Measurements from ENCODE around the gene CLEC16A. TPM values are rescaled to one million over a fixed set of nuclear protein-coding genes. Genes with fewer than 3 reads are reported as not detected.

Gene CLEC16A
- total and polyA plus RNA-seq, 3 experiments from 2014 or later, result 18.6 to 38.2 (median 38.1) TPM

DNA sequence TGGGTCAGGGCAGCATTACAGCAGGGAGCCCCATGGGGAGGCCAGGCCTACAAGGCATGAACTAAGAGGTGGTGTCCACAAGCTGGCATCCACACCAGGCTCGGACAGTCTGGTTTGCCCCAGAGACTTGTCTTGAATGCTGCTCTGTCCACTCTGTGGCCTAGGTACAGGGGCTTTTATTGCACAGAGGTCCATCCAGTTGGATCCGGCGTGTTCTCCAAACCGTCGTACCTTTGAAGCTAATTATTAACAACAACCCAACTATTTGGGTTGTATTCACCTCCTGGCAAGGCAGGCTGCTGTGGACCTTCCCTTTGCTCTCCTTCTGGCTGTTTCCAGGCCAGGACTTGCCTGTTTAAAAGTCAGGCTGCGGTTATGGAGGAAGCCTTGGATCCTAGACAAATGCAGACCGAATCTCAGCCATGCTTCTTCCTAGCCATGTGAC is 123.4 kb downstream of the CLEC16A start:
- DNase-seq, result no peak
- peaks cover 3 to 67% (median 12%) of the 10 kb centered on the region in 3 donors for H3K36me3 Mint-ChIP-seq
- H3K4me3 ChIP-seq (ENCODE audit: low read length), result no peak overlapping the region
- H3K9me3 Mint-ChIP-seq, result no peaks in the 10 kb centered on the region
- H3K36me3 ChIP-seq (ENCODE audit: insufficient read depth, low read length), result no peaks in the 10 kb centered on the region
- no peak overlapping the region for H3K27ac ChIP-seq (ENCODE audit: low read depth, low read length)
- ChIA-PET CTCF (no interaction called here), POLR2A (no interaction called here)
- no peak overlapping the region for H3K4me3 Mint-ChIP-seq
- H3K27me3 Mint-ChIP-seq, result no peaks in the 10 kb centered on the region
- H3K9me3 ChIP-seq (ENCODE audit: low read length), result no peaks in the 10 kb centered on the region
- no peak overlapping the region for H3K27ac Mint-ChIP-seq
- no peaks in the 10 kb centered on the region for H3K27me3 ChIP-seq (ENCODE audit: insufficient read depth, low read length, poor library complexity, severe bottlenecking)
- peaks cover 4% of the 10 kb centered on the region for H3K4me1 ChIP-seq (ENCODE audit: insufficient read depth, low read length)
- peaks cover 0 to 3% (median 0%) of the 10 kb centered on the region in 3 donors for H3K4me1 Mint-ChIP-seq

- peaks cover 2 to 16% (median 11%) of the 10 kb centered on the region in 3 donors for H3K4me1 Mint-ChIP-seq
- no peak overlapping the region for H3K4me3 ChIP-seq (ENCODE audit: low read length)
- no peaks in the 10 kb centered on the region for H3K27me3 ChIP-seq (ENCODE audit: insufficient read depth, low read length, poor library complexity, severe bottlenecking)
- no peaks in the 10 kb centered on the region for H3K36me3 ChIP-seq (ENCODE audit: insufficient read depth, low read length)
- no peaks in the 10 kb centered on the region for H3K9me3 Mint-ChIP-seq
- peaks cover 17% of the 10 kb centered on the region for H3K4me1 ChIP-seq (ENCODE audit: insufficient read depth, low read length)
- no peak overlapping the region for H3K27ac ChIP-seq (ENCODE audit: low read depth, low read length)
- POLR2A ChIA-PET, result no interaction called here
- no peak for DNase-seq
- CTCF ChIA-PET, result no interaction called here
- peak overlapping the region in 3 of 8 donors; percentile 2 to 27 (median 17) for H3K27ac Mint-ChIP-seq
- no peak overlapping the region for H3K4me3 Mint-ChIP-seq
- peaks cover 0 to 52% (median 12%) of the 10 kb centered on the region in 3 donors for H3K36me3 Mint-ChIP-seq
- H3K9me3 ChIP-seq (ENCODE audit: low read length), result no peaks in the 10 kb centered on the region
- no peaks in the 10 kb centered on the region for H3K27me3 Mint-ChIP-seq
These were observed 127.5 kb downstream of the CLEC16A start for GRCh38 chr16:11071829-11072228.

GRCh38 chr16:11072420-11073153 is 128.2 kb downstream of the CLEC16A start:
- no peaks in the 10 kb centered on the region for H3K9me3 ChIP-seq (ENCODE audit: low read length)
- peaks cover 18% of the 10 kb centered on the region for H3K4me1 ChIP-seq (ENCODE audit: insufficient read depth, low read length)
- no peaks in the 10 kb centered on the region for H3K36me3 ChIP-seq (ENCODE audit: insufficient read depth, low read length)
- peaks cover 0 to 49% (median 10%) of the 10 kb centered on the region in 3 donors for H3K36me3 Mint-ChIP-seq
- no peaks in the 10 kb centered on the region for H3K27me3 ChIP-seq (ENCODE audit: insufficient read depth, low read length, poor library complexity, severe bottlenecking)
- DNase-seq, result no peak
- peaks cover 2 to 17% (median 13%) of the 10 kb centered on the region in 3 donors for H3K4me1 Mint-ChIP-seq
- H3K9me3 Mint-ChIP-seq, result no peaks in the 10 kb centered on the region
- CTCF ChIA-PET, result no interaction called here
- peak overlapping the region in 1 of 7 donors; percentile 1 for H3K4me3 Mint-ChIP-seq
- H3K27ac ChIP-seq (ENCODE audit: low read depth, low read length), result no peak overlapping the region
- no peaks in the 10 kb centered on the region for H3K27me3 Mint-ChIP-seq
- no peak overlapping the region for H3K4me3 ChIP-seq (ENCODE audit: low read length)
- POLR2A ChIA-PET, result no interaction called here
- peak overlapping the region in 1 of 8 donors; percentile 19 for H3K27ac Mint-ChIP-seq

GRCh38 chr16:11073407-11073999 is 129.1 kb downstream of the CLEC16A start:
- Mint-ChIP-seq H3K27me3 (no peaks in the 10 kb centered on the region), H3K27ac (peak overlapping the region in 3 of 8 donors; percentile 38 to 95 (median 67))
- CTCF ChIA-PET, result no interaction called here

GRCh38 chr16:11074131-11074530 is 129.8 kb downstream of the CLEC16A start:
- H3K9me3 ChIP-seq (ENCODE audit: low read length), result no peaks in the 10 kb centered on the region
- no peak overlapping the region for H3K4me3 Mint-ChIP-seq
- POLR2A ChIA-PET, result no interaction called here
- H3K36me3 ChIP-seq (ENCODE audit: insufficient read depth, low read length), result no peaks in the 10 kb centered on the region
- H3K27me3 ChIP-seq (ENCODE audit: insufficient read depth, low read length, poor library complexity, severe bottlenecking), result no peaks in the 10 kb centered on the region
- peaks cover 2 to 25% (median 19%) of the 10 kb centered on the region in 3 donors for H3K4me1 Mint-ChIP-seq
- peaks cover 0 to 49% (median 7%) of the 10 kb centered on the region in 3 donors for H3K36me3 Mint-ChIP-seq
- H3K4me3 ChIP-seq (ENCODE audit: low read length), result no peak overlapping the region
- H3K27ac Mint-ChIP-seq, result no peak overlapping the region
- CTCF ChIA-PET, result no interaction called here
- H3K27me3 Mint-ChIP-seq, result no peaks in the 10 kb centered on the region
- peaks cover 28% of the 10 kb centered on the region for H3K4me1 ChIP-seq (ENCODE audit: insufficient read depth, low read length)
- H3K9me3 Mint-ChIP-seq, result no peaks in the 10 kb centered on the region
- DNase-seq, result no peak
- no peak overlapping the region for H3K27ac ChIP-seq (ENCODE audit: low read depth, low read length)

More at GRCh38 chr16:11073407-11073999, 129.1 kb downstream of the CLEC16A start:
- Mint-ChIP-seq H3K4me3 (no peak overlapping the region), H3K36me3 (peaks cover 0 to 48% (median 7%) of the 10 kb centered on the region in 3 donors), H3K9me3 (no peaks in the 10 kb centered on the region), H3K4me1 (peaks cover 2 to 23% (median 17%) of the 10 kb centered on the region in 3 donors)
- Histone ChIP-seq H3K36me3 (ENCODE audit: insufficient read depth, low read length) (no peaks in the 10 kb centered on the region), H3K27me3 (ENCODE audit: insufficient read depth, low read length, poor library complexity, severe bottlenecking) (no peaks in the 10 kb centered on the region), H3K4me1 (ENCODE audit: insufficient read depth, low read length) (peaks cover 22% of the 10 kb centered on the region), H3K9me3 (ENCODE audit: low read length) (no peaks in the 10 kb centered on the region), H3K27ac (ENCODE audit: low read depth, low read length) (no peak overlapping the region), H3K4me3 (ENCODE audit: low read length) (no peak overlapping the region)
- POLR2A ChIA-PET, result no interaction called here
- no peak for DNase-seq

- Histone ChIP-seq H3K36me3 (ENCODE audit: insufficient read depth, low read length) (no peaks in the 10 kb centered on the region), H3K27ac (ENCODE audit: low read depth, low read length) (no peak overlapping the region), H3K4me1 (ENCODE audit: insufficient read depth, low read length) (peaks cover 37% of the 10 kb centered on the region), H3K4me3 (ENCODE audit: low read length) (no peak overlapping the region), H3K27me3 (ENCODE audit: insufficient read depth, low read length, poor library complexity, severe bottlenecking) (no peaks in the 10 kb centered on the region), H3K9me3 (ENCODE audit: low read length) (no peaks in the 10 kb centered on the region)
- peaks cover 2 to 35% (median 28%) of the 10 kb centered on the region in 3 donors for H3K4me1 Mint-ChIP-seq
- CTCF ChIA-PET, result no interaction called here
- no peaks in the 10 kb centered on the region for H3K9me3 Mint-ChIP-seq
- H3K36me3 Mint-ChIP-seq, result peaks cover 0 to 55% (median 6%) of the 10 kb centered on the region in 3 donors
- POLR2A ChIA-PET, result no interaction called here
- no peaks in the 10 kb centered on the region for H3K27me3 Mint-ChIP-seq
- DNase-seq, result no peak
- no peak overlapping the region for H3K4me3 Mint-ChIP-seq
- no peak overlapping the region for H3K27ac Mint-ChIP-seq
These were observed 130.8 kb downstream of the CLEC16A start for GRCh38 chr16:11075163-11075562.

- H3K4me3 Mint-ChIP-seq, result no peak overlapping the region
- H3K4me1 ChIP-seq (ENCODE audit: insufficient read depth, low read length), result peaks cover 37% of the 10 kb centered on the region
- no peak for DNase-seq
- no peaks in the 10 kb centered on the region for H3K36me3 ChIP-seq (ENCODE audit: insufficient read depth, low read length)
- no peaks in the 10 kb centered on the region for H3K9me3 ChIP-seq (ENCODE audit: low read length)
- peaks cover 0 to 55% (median 6%) of the 10 kb centered on the region in 3 donors for H3K36me3 Mint-ChIP-seq
- ChIA-PET POLR2A (no interaction called here), CTCF (no interaction called here)
- H3K4me1 Mint-ChIP-seq, result peaks cover 2 to 35% (median 28%) of the 10 kb centered on the region in 3 donors
- H3K27ac ChIP-seq (ENCODE audit: low read depth, low read length), result no peak overlapping the region
- H3K27ac Mint-ChIP-seq, result peak overlapping the region in 4 of 8 donors; percentile 21 to 57 (median 44)
- no peak overlapping the region for H3K4me3 ChIP-seq (ENCODE audit: low read length)
- no peaks in the 10 kb centered on the region for H3K27me3 ChIP-seq (ENCODE audit: insufficient read depth, low read length, poor library complexity, severe bottlenecking)
- H3K9me3 Mint-ChIP-seq, result no peaks in the 10 kb centered on the region
- no peaks in the 10 kb centered on the region for H3K27me3 Mint-ChIP-seq
These were observed 132.1 kb downstream of the CLEC16A start for GRCh38 chr16:11076259-11077018.
